Loucy (cell line): Measurements from ENCODE around the gene PPP4R3A.
"Not testable (repeated sequence)": the region's sequence is repeated elsewhere in the genome, so short reads cannot be mapped to it uniquely, and the experiment has no call there.

ENCODE experiments used
- H2AFZ ChIP-seq: fragments of 200-600 bp; sonication (generic); 2 replicates; pipeline ENCODE4 v1.6.0; 2016; ENCODE audit warnings: antibody characterized with exemption, mild to moderate bottlenecking, low read length, moderate library complexity
- H3F3A ChIP-seq: fragments of 200-600 bp; 2 replicates; pipeline ENCODE4 v1.6.0; 2016; ENCODE audit warnings: antibody characterized with exemption, low read depth, mild to moderate bottlenecking
- H3K27me3 ChIP-seq: fragments of 200-600 bp; sonication (generic); 2 replicates; pipeline ENCODE4 v1.6.1; 2014; ENCODE audit warnings: low read length, mild to moderate bottlenecking; ENCODE audit not compliant: insufficient read depth, poor library complexity, severe bottlenecking
- H3K36me3 ChIP-seq: fragments of 200-600 bp; sonication (generic); 2 replicates; pipeline ENCODE4 v1.6.1; 2016; ENCODE audit warnings: low read length; ENCODE audit not compliant: insufficient read depth
- H3K4me1 ChIP-seq: fragments of 200-600 bp; sonication (generic); 2 replicates; pipeline ENCODE4 v1.5.1; 2014; ENCODE audit warnings: low read length, mild to moderate bottlenecking; ENCODE audit not compliant: insufficient read depth, poor library complexity, severe bottlenecking
- H3K4me2 ChIP-seq: fragments of 200-600 bp; sonication (generic); 2 replicates; pipeline ENCODE4 v1.6.0; 2014; ENCODE audit warnings: antibody characterized with exemption, low read length, low read depth, mild to moderate bottlenecking; ENCODE audit not compliant: poor library complexity, severe bottlenecking
- H3K4me3 ChIP-seq: fragments of 200-600 bp; sonication (generic); 2 replicates; pipeline ENCODE4 v1.5.1; 2014; ENCODE audit warnings: low read length, mild to moderate bottlenecking, mixed read lengths; ENCODE audit not compliant: poor library complexity, severe bottlenecking
- H3K79me2 ChIP-seq: fragments of 200-600 bp; sonication (generic); 2 replicates; pipeline ENCODE4 v1.6.1; 2014; ENCODE audit warnings: low read length; ENCODE audit not compliant: insufficient read depth
- H3K9ac ChIP-seq: fragments of 200-600 bp; sonication (generic); 2 replicates; pipeline ENCODE4 v1.6.0; 2014; ENCODE audit warnings: mild to moderate bottlenecking, low read depth, low read length, moderate library complexity; ENCODE audit not compliant: poor library complexity, severe bottlenecking
- H3K9me2 ChIP-seq: fragments of 200-600 bp; sonication (generic); replicated peaks from 2 replicates; pipeline ENCODE4 v1.6.1; 2016; ENCODE audit warnings: low read depth, low read length, mixed read lengths
- H3K9me3 ChIP-seq: fragments of 200-600 bp; sonication (generic); 2 replicates; pipeline ENCODE4 v1.6.1; 2014; ENCODE audit warnings: mild to moderate bottlenecking, antibody characterized with exemption, low read length, low read depth; ENCODE audit not compliant: insufficient read depth
- H4K20me1 ChIP-seq: fragments of 200-600 bp; sonication (generic); 2 replicates; pipeline ENCODE4 v1.6.0; 2014; ENCODE audit warnings: antibody characterized with exemption, low read length, mild to moderate bottlenecking; ENCODE audit not compliant: insufficient read depth, poor library complexity, severe bottlenecking
- CTCF ChIP-seq: fragments of 200-600 bp; sonication (generic); conservative IDR thresholded peaks from 2 replicates; pipeline ENCODE4 v1.5.1; 2014; ENCODE audit warnings: mild to moderate bottlenecking, antibody characterized with exemption, low read length
- EZH2phosphoT487 ChIP-seq: fragments of 200-600 bp; IDR thresholded peaks from 2 replicates; pipeline ENCODE4 v1.6.1; 2018; ENCODE audit warnings: antibody characterized with exemption, mild to moderate bottlenecking, moderate library complexity, borderline replicate concordance

The PPP4R3A gene

GRCh38 chr14:91429385-91429784, 80.7 kb downstream of the PPP4R3A start:
- H2AFZ ChIP-seq = no peak overlapping the region
- H3K27me3 ChIP-seq = no peaks in the 10 kb centered on the region
- TF ChIP-seq EZH2phosphoT487 = no peak
- TF ChIP-seq CTCF = no peak
- H3F3A ChIP-seq = no peaks in the 10 kb centered on the region
- no peaks in the 10 kb centered on the region for H3K79me2 ChIP-seq
- H3K9me3 ChIP-seq = no peaks in the 10 kb centered on the region
- H3K36me3 ChIP-seq = no peaks in the 10 kb centered on the region
- H3K4me3 ChIP-seq = no peak overlapping the region
- H3K4me2 ChIP-seq = no peak overlapping the region
- no peaks in the 10 kb centered on the region for H4K20me1 ChIP-seq
- H3K9ac ChIP-seq = no peak overlapping the region
- H3K9me2 ChIP-seq = no peaks in the 10 kb centered on the region
- H3K4me1 ChIP-seq = no peaks in the 10 kb centered on the region

- H3K79me2 ChIP-seq, H3K9me2 ChIP-seq, H3K9ac ChIP-seq, H3K36me3 ChIP-seq, H3K9me3 ChIP-seq, H2AFZ ChIP-seq, H3K27me3 ChIP-seq, H3K4me1 ChIP-seq, H3K4me3 ChIP-seq, H4K20me1 ChIP-seq, H3F3A ChIP-seq, H3K4me2 ChIP-seq: not testable (repeated sequence)
Observed at GRCh38 chr14:91428931-91429330, 81.2 kb downstream of the PPP4R3A start.

GRCh38 chr14:91425531-91425944, 84.6 kb downstream of the PPP4R3A start:
- not testable (repeated sequence) for H3K4me3 ChIP-seq, H3K4me2 ChIP-seq, H4K20me1 ChIP-seq, H2AFZ ChIP-seq, H3K27me3 ChIP-seq, H3K36me3 ChIP-seq, H3K9me2 ChIP-seq, H3K79me2 ChIP-seq, H3K4me1 ChIP-seq, H3F3A ChIP-seq, H3K9ac ChIP-seq, H3K9me3 ChIP-seq

GRCh38 chr14:91424813-91425530, 85.1 kb downstream of the PPP4R3A start:
- no peak overlapping the region for H2AFZ ChIP-seq
- no peak overlapping the region for H3K4me3 ChIP-seq
- no peak overlapping the region for H3K9ac ChIP-seq
- H4K20me1 ChIP-seq = no peaks in the 10 kb centered on the region
- no peaks in the 10 kb centered on the region for H3F3A ChIP-seq
- H3K4me1 ChIP-seq = no peaks in the 10 kb centered on the region
- H3K9me2 ChIP-seq = no peaks in the 10 kb centered on the region
- TF ChIP-seq CTCF = no peak
- no peak for TF ChIP-seq EZH2phosphoT487
- no peaks in the 10 kb centered on the region for H3K9me3 ChIP-seq
- H3K36me3 ChIP-seq = no peaks in the 10 kb centered on the region
- no peaks in the 10 kb centered on the region for H3K79me2 ChIP-seq
- H3K27me3 ChIP-seq = no peaks in the 10 kb centered on the region
- H3K4me2 ChIP-seq = no peak overlapping the region
